Mammary microvascular endothelial cell (primary cell): ENCODE measurements around the gene PBX4. TPM values are rescaled to one million over a fixed set of nuclear protein-coding genes. Genes with fewer than 3 reads are reported as not detected.

ENCODE experiments used
- total RNA-seq: library from RNA; depleted of rRNA; stranded (reverse); fragments of >200 nt; gene quantifications from 2 replicates; pipeline ENCODE4 v1.2.3, GENCODE V29; 2015

PBX4 gene
- total RNA-seq, result not detected in 2 replicates

DNA sequence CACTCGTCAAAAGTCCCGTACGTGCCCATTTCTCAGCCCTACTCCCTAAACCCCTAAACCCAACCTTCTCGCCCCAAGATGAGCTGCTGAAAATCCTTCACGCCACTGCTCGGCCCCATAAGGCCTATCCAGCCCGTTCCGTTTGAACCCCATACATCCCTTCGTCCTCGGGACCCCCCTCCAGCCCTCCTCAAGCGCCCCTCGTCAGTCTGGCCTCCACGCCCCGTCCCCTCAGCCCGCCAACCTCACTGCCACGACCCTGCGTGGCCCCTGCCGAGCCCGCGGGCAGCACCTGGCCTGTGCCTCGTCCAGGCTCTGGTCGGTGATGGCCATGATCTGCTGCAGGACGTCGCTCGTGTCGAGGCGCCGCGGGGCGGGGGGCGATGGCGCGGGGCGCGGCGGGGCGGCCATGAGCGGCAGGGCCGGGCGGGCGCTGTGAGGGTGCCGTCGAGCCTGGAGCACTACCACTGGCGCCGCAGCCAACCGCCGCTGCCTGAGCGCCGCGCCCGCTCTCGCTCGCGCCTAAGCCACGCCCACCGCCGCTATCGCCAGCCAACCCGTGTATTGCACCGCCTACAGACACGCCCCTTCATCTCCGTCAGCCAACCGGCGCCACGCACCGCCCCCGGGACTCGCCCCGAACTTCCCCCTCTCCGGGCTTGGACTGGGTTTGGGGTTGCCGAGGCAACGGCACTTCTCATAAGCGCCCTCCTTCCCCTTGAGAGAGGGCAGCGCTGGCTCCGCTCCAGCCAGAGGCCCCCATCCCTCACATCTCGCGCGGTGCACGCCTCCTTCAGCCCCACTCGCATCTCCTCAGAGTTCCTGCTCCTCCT is at the start of gene PBX4:
Gene PBX4 (minus strand): TSS at position 469 of the 833 bp plus-strand sequence. CDS start 58 bp downstream, at position 411.

GRCh38 chr19:19663256-19664120 is 45.0 kb upstream of the PBX4 start, which contains the start of gene ATP13A1:
Gene ATP13A1 (minus strand): TSS chr19:19663676. CDS start chr19:19663666, 10 bp downstream.

GRCh38 chr19:19643158-19644053 is 24.9 kb upstream of the PBX4 start, which contains the start of gene GMIP:
Gene GMIP (minus strand): TSS chr19:19643657. CDS start chr19:19643529, 128 bp downstream.

GRCh38 chr19:19627621-19628500 is 9.4 kb upstream of the PBX4 start, which contains the start of gene LPAR2:
Gene LPAR2 (minus strand): TSS chr19:19628220. CDS start chr19:19627275, 945 bp downstream.

DNA sequence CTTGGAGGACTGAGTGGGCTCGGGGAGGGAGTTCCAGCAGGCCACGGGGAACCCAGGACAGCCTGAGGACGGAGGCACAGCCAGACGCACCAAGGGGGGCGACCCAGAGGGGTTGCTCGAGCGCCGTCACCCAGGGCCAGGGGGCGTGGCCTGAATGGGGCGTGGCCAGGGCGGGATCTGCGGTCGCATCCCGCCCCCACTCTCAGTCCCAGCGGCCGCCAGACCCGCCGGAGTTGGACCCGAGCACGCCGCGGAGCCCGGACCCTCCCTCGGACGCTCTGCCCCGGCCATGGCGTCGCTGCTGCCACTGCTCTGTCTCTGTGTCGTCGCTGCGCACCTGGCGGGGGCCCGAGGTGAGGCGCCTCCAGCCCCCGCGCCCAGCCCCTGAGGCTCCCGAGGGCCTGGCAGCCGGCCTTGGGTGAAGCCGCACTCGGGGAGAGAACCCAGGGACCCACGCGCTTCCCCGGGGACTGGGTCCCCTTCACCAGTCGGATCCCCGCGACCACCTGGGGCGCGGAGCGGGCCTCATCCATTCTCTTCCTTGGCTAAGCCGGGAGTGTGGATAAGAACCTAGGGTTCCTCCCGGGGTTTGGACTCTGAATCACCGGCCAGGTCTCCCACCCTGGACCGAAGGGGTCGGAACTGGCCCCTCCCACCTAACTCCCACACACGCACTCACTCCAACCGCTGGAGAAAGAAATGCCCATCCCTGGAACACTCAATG is 80.3 kb downstream of the PBX4 start, which contains the start of gene CILP2:
Gene CILP2 (plus strand): TSS at position 205 of the 724 bp plus-strand sequence. CDS start 85 bp downstream, at position 290.

GRCh38 chr19:19528721-19529490 is 89.6 kb downstream of the PBX4 start, which contains the start of gene YJEFN3:
Gene YJEFN3 (plus strand): TSS chr19:19528911. CDS start chr19:19528933, 22 bp downstream.

DNA sequence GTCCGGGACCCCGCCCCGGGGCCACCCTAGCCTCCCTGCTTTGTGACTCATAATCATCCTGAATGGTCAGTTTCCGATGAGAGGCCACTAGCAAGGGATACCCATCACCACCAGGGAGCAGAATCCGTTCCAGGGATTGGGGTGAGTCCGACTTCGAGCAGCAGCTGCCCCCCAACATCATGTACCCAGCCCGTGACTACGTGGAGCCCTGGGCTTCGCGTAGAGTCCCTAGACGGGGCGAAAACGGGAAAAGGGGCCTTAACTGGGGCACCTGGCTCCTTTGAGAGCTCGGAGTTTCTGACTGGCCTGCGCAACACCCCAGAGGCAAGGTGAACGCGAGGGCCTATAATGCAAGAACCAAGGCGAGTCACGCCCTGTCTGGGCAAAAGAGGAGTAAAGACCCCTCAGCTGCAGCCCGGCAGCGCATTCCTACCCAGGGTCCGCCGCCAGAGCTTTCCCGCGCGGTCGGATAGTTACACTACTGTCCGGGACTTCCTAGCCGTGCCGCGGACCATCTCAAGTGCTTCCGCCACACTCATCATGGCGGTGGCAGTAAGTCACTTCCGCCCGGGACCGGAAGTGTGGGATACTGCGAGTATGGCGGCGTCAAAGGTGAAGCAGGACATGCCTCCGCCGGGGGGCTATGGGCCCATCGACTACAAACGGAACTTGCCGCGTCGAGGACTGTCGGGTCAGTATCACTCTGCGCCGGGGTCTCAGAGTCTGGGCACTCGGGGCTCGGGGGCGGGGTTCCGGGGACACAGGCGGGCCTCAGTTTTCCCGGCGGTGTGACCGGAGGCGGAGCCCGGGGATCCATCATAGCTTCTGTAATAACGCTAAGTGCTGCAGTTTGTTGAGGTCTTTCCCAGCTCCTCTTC is 102.6 kb downstream of the PBX4 start, which contains the start of gene NDUFA13:
Gene NDUFA13 (plus strand): TSS at position 584 of the 878 bp plus-strand sequence. CDS start 14 bp downstream, at position 598.

GRCh38 chr19:19514881-19515641 is 103.4 kb downstream of the PBX4 start, which contains the start of gene TSSK6:
Gene TSSK6 (minus strand): TSS chr19:19515548. CDS start chr19:19515427, 121 bp downstream.

Other genes with a start within 250 kb of the PBX4 start
- 95.4 and 97.3 TPM in 2 replicates for gene GATAD2A, start 213.0 kb downstream of the PBX4 start, total RNA-seq
- 0.10 and 0.13 TPM in 2 replicates for gene TSSK6, start 103.1 kb downstream of the PBX4 start, total RNA-seq
- 48.5 and 82.0 TPM in 2 replicates for gene NDUFA13, start 102.5 kb downstream of the PBX4 start, total RNA-seq
- gene YJEFN3, start 89.8 kb downstream of the PBX4 start, total RNA-seq, result 0.05 and 0.07 TPM in 2 replicates
- not detected in 2 replicates for gene CILP2, start 80.4 kb downstream of the PBX4 start, total RNA-seq
- gene LPAR2, start 9.5 kb upstream of the PBX4 start, total RNA-seq, result 1.2 and 1.7 TPM in 2 replicates
- 9.9 and 10.2 TPM in 2 replicates for gene GMIP, start 25.0 kb upstream of the PBX4 start, total RNA-seq
- 51.6 and 65.6 TPM in 2 replicates for gene ATP13A1, start 45.0 kb upstream of the PBX4 start, total RNA-seq
- gene ZNF101, start 50.2 kb upstream of the PBX4 start, total RNA-seq, result 7.2 and 9.6 TPM in 2 replicates
- gene ZNF14, start 114.4 kb upstream of the PBX4 start, total RNA-seq, result 1.5 and 3.4 TPM in 2 replicates
- 6.6 and 11.2 TPM in 2 replicates for gene ZNF506, start 203.1 kb upstream of the PBX4 start, total RNA-seq
- gene ZNF253, start 247.2 kb upstream of the PBX4 start, total RNA-seq, result 2.3 and 3.1 TPM in 2 replicates